Measurements from ENCODE around the gene ABCC4. TPM values are rescaled to one million over a fixed set of nuclear protein-coding genes. Genes with fewer than 3 reads are reported as not detected.
A peak's percentile ranks its signal among the peaks of the same experiment; 100 is the strongest.

The ABCC4 gene
- total and polyA plus RNA-seq, 2 experiments from 2014 or later: 9.8 to 23.3 TPM

DNA sequence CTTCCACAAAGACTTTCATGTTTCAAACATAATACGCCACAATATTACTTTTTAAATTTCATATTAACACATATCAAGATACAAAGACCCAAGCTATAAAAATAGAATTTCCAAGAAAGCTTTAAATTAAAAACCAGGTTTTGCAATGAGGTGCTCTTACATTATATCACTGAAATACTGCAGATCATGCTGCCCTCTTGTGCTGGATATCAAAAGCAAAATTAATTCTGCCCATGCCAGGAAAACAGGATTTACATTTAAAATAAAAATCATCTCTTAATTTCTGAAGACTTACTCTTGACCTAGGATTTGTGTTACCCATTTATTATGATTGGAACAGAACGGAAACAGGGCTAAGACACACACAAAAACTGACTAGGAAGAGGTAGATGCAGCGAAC lies 145.0 kb downstream of the ABCC4 start:
- Histone ChIP-seq H3K9me3 (ENCODE audit: low read depth) (no peaks in the 10 kb centered on the region), H3K4me1 (ENCODE audit: insufficient read depth) (no peaks in the 10 kb centered on the region), H3K9me2 (replicated peaks; ENCODE audit: insufficient read depth) (no peaks in the 10 kb centered on the region), H3K27ac (no peak overlapping the region), H2AFZ (no peak overlapping the region), H3K79me2 (no peaks in the 10 kb centered on the region), H3K36me3 (replicated peaks; ENCODE audit: insufficient read depth, low read depth) (no peaks in the 10 kb centered on the region), H4K20me1 (ENCODE audit: insufficient read depth, poor library complexity, severe bottlenecking) (no peaks in the 10 kb centered on the region), H3K4me2 (no peak overlapping the region), H3K4me3 (no peak overlapping the region), H3K27me3 (no peaks in the 10 kb centered on the region)
- WGBS (ENCODE audit: low lambda C conversion rate, missing lambda C conversion rate): 97% methylated on average over 3 of the region's 3 CpGs
- no peak for DNase-seq (ENCODE audit: low spot score)
- TF ChIP-seq, protein P1, sequence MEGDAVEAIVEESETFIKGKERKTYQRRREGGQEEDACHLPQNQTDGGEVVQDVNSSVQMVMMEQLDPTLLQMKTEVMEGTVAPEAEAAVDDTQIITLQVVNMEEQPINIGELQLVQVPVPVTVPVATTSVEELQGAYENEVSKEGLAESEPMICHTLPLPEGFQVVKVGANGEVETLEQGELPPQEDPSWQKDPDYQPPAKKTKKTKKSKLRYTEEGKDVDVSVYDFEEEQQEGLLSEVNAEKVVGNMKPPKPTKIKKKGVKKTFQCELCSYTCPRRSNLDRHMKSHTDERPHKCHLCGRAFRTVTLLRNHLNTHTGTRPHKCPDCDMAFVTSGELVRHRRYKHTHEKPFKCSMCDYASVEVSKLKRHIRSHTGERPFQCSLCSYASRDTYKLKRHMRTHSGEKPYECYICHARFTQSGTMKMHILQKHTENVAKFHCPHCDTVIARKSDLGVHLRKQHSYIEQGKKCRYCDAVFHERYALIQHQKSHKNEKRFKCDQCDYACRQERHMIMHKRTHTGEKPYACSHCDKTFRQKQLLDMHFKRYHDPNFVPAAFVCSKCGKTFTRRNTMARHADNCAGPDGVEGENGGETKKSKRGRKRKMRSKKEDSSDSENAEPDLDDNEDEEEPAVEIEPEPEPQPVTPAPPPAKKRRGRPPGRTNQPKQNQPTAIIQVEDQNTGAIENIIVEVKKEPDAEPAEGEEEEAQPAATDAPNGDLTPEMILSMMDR (IDR thresholded peaks at IDR 0.05; ENCODE audit: poor library complexity): peak; percentile 60
- no peak for TF ChIP-seq EZH2 (IDR thresholded peaks at IDR 0.05; ENCODE audit: borderline replicate concordance)

DNA sequence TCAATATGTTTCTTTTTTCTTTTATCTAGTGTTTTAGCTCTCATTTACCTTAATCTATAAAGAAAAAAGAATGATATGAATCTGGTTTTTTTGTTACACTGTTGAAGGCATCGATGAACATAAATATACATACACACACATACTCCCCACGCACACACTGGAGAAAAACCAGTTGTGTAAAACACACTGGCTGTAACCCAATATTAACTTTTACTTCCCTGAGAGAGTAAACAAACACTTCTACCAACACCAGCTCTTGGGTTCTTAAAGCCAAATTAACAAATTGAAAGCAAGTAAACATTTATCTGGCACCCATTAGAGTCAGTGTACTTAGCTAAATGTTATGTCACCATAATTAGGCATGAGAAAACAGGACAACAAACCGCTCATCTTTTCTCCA lies 145.7 kb downstream of the ABCC4 start:
- H3K4me3 ChIP-seq: no peak overlapping the region
- no peaks in the 10 kb centered on the region for H3K36me3 ChIP-seq (replicated peaks; ENCODE audit: insufficient read depth, low read depth)
- DNase-seq (ENCODE audit: low spot score): no peak
- no peaks in the 10 kb centered on the region for H4K20me1 ChIP-seq (ENCODE audit: insufficient read depth, poor library complexity, severe bottlenecking)
- H3K4me1 ChIP-seq (ENCODE audit: insufficient read depth): no peaks in the 10 kb centered on the region
- no peak overlapping the region for H3K27ac ChIP-seq
- TF ChIP-seq, protein P1 (IDR thresholded peaks at IDR 0.05; ENCODE audit: poor library complexity): no peak
- TF ChIP-seq EZH2phosphoT487 (IDR thresholded peaks at IDR 0.05; ENCODE audit: low read depth, severe bottlenecking, unreplicated experiment): no peak
- TF ChIP-seq EZH2 (IDR thresholded peaks at IDR 0.05; ENCODE audit: borderline replicate concordance): no peak
- 73% methylated on average over 3 of the region's 3 CpGs for WGBS (ENCODE audit: low lambda C conversion rate, missing lambda C conversion rate)
- no peak overlapping the region for H3K4me2 ChIP-seq
- no peak overlapping the region for H2AFZ ChIP-seq
- H3K79me2 ChIP-seq: no peaks in the 10 kb centered on the region
- no peaks in the 10 kb centered on the region for H3K9me3 ChIP-seq (ENCODE audit: low read depth)
- no peaks in the 10 kb centered on the region for H3K27me3 ChIP-seq
- H3K9me2 ChIP-seq (replicated peaks; ENCODE audit: insufficient read depth): no peaks in the 10 kb centered on the region

DNA sequence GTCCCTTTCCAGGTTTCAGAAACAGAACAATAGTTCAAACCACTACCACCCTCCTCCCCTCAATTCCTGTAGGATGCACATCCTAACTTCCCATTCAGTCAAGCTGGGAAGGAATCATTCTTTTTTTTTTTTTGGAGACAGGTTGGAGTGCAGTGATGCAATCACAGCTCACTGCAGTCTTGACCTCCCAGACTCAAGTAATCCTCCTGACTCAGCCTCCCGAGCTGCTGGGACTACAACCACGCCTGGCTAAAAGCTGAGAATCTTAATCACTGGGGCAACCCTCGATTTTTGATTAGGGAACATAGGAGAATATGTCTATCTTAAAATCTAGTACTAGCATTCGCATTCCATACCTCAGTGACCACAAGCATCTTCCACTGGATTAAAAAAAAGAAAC lies 146.2 kb downstream of the ABCC4 start:
- H3K9me2 ChIP-seq (replicated peaks; ENCODE audit: insufficient read depth): no peaks in the 10 kb centered on the region
- DNase-seq (ENCODE audit: low spot score): no peak
- H3K36me3 ChIP-seq (replicated peaks; ENCODE audit: insufficient read depth, low read depth): no peaks in the 10 kb centered on the region
- H3K4me3 ChIP-seq: no peak overlapping the region
- H3K27ac ChIP-seq: no peak overlapping the region
- H3K9me3 ChIP-seq (ENCODE audit: low read depth): no peaks in the 10 kb centered on the region
- H3K79me2 ChIP-seq: no peaks in the 10 kb centered on the region
- no peak overlapping the region for H2AFZ ChIP-seq
- no peak for TF ChIP-seq EZH2 (IDR thresholded peaks at IDR 0.05; ENCODE audit: borderline replicate concordance)
- TF ChIP-seq EZH2phosphoT487 (IDR thresholded peaks at IDR 0.05; ENCODE audit: low read depth, severe bottlenecking, unreplicated experiment): no peak
- TF ChIP-seq, protein P1 (IDR thresholded peaks at IDR 0.05; ENCODE audit: poor library complexity): no peak
- H3K4me1 ChIP-seq (ENCODE audit: insufficient read depth): no peaks in the 10 kb centered on the region
- no peaks in the 10 kb centered on the region for H3K27me3 ChIP-seq
- 86% methylated on average over 4 of the region's 4 CpGs for WGBS (ENCODE audit: low lambda C conversion rate, missing lambda C conversion rate)
- H3K4me2 ChIP-seq: no peak overlapping the region
- H4K20me1 ChIP-seq (ENCODE audit: insufficient read depth, poor library complexity, severe bottlenecking): no peaks in the 10 kb centered on the region

DNA sequence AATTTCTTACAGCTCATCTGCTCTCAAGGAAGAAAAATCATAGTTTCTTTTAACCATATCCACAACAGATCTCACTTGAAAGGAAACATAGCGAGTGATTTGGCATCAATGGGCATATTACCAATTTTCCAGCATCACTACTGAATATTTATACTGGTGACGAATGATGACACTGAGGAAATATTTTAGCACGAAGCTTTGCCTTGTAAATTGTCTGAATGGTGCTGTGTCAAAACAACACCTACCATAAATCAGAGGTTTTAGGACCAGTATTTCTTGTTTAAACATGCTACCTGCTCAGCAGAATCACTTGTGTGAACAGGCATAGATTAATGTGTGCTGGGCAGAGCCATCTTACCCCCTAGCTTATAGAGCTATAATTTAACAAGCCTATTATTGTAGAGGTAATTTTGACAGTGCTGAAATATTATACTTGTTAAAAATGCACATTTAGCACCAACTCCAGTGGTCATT lies 146.8 kb downstream of the ABCC4 start:
- no peak overlapping the region for H2AFZ ChIP-seq
- TF ChIP-seq EZH2phosphoT487 (IDR thresholded peaks at IDR 0.05; ENCODE audit: low read depth, severe bottlenecking, unreplicated experiment) (no peak), EZH2 (IDR thresholded peaks at IDR 0.05; ENCODE audit: borderline replicate concordance) (no peak)
- TF ChIP-seq, protein P1 (IDR thresholded peaks at IDR 0.05; ENCODE audit: poor library complexity): no peak
- 65% methylated on average over 3 of the region's 3 CpGs for WGBS (ENCODE audit: low lambda C conversion rate, missing lambda C conversion rate)
- H3K9me2 ChIP-seq (replicated peaks; ENCODE audit: insufficient read depth): no peaks in the 10 kb centered on the region
- no peak overlapping the region for H3K4me2 ChIP-seq
- no peaks in the 10 kb centered on the region for H3K79me2 ChIP-seq
- H3K4me3 ChIP-seq: no peak overlapping the region
- no peaks in the 10 kb centered on the region for H4K20me1 ChIP-seq (ENCODE audit: insufficient read depth, poor library complexity, severe bottlenecking)
- H3K4me1 ChIP-seq (ENCODE audit: insufficient read depth): no peaks in the 10 kb centered on the region
- no peaks in the 10 kb centered on the region for H3K27me3 ChIP-seq
- no peak overlapping the region for H3K27ac ChIP-seq
- H3K36me3 ChIP-seq (replicated peaks; ENCODE audit: insufficient read depth, low read depth): no peaks in the 10 kb centered on the region
- DNase-seq (ENCODE audit: low spot score): no peak
- no peaks in the 10 kb centered on the region for H3K9me3 ChIP-seq (ENCODE audit: low read depth)

Data from hepatocyte (in vitro differentiated cells).